BE2C (cell line): Measurements from ENCODE around the gene PTH1R.
"Not testable (repeated sequence)": the region's sequence is repeated elsewhere in the genome, so short reads cannot be mapped to it uniquely, and the experiment has no call there.

Source experiments
- DNase-seq: peaks from one replicate; pipeline ENCODE4 v3.0.0-alpha.2; 2020
- H3K27me3 ChIP-seq: fragments of 250-450 bp; sonication (Bioruptor Pico); 2 replicates; pipeline ENCODE4 v1.5.1; 2020; ENCODE audit warnings: mild to moderate bottlenecking
- H3K36me3 ChIP-seq: fragments of 250-450 bp; sonication (Bioruptor Pico); 2 replicates; pipeline ENCODE4 v1.5.1; 2020; ENCODE audit warnings: mild to moderate bottlenecking
- H3K4me1 ChIP-seq: fragments of 250-450 bp; sonication (Bioruptor Pico); 2 replicates; pipeline ENCODE4 v1.5.1; 2020
- H3K4me3 ChIP-seq: 2 replicates; pipeline ENCODE4 v1.5.1; 2011; ENCODE audit warnings: low read depth, low read length
- H3K9me3 ChIP-seq: fragments of 250-450 bp; sonication (Bioruptor Pico); 2 replicates; pipeline ENCODE4 v1.5.1; 2020
- TF ChIP-seq, protein P1 (sequence below): IDR thresholded peaks from 2 replicates; pipeline ENCODE4 v1.5.1; 2012; ENCODE audit warnings: mild to moderate bottlenecking, low read depth, low read length

PTH1R gene

DNA sequence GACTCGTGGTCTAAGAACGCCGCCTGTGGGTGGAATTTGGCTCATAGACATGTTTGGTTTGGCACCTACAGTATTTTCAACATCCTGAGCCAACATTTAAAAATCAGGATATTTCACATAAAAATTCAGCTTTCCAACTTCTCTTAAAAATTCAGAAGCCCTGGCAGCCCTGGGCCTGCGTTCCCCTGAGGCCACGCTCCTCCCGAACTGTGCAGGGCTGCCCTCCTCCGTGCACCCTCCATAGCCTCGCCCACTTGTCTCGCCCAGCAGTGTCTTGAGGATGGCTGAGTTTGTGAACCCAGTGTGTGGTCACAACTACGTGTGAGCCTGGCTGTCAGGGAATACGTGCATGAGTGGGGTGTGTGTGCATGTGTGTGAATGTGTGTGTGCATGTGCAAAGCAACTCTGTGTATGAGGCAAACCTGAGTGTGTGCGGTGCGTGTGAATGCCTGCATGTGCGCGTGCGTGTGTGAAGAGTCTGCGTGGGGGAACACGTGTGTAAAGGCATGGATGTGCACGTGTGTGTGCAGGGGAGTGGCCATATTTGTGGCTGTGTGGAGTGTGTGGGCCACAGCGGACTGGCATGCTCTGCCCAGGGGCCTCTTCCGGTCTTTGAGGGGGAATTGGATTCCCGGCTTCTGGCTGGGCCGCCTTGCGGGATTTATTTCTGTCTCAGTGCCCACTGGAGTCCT is 30.9 kb downstream of the PTH1R start:
- Histone ChIP-seq H3K9me3 (no peaks in the 10 kb centered on the region), H3K27me3 (no peaks in the 10 kb centered on the region), H3K36me3 (no peaks in the 10 kb centered on the region), H3K4me3 (no peak overlapping the region), H3K4me1 (0 out of 2 replicates have a peak, but pooled peaks cover 3% of the 10 kb centered on the region)
- TF ChIP-seq, protein P1, sequence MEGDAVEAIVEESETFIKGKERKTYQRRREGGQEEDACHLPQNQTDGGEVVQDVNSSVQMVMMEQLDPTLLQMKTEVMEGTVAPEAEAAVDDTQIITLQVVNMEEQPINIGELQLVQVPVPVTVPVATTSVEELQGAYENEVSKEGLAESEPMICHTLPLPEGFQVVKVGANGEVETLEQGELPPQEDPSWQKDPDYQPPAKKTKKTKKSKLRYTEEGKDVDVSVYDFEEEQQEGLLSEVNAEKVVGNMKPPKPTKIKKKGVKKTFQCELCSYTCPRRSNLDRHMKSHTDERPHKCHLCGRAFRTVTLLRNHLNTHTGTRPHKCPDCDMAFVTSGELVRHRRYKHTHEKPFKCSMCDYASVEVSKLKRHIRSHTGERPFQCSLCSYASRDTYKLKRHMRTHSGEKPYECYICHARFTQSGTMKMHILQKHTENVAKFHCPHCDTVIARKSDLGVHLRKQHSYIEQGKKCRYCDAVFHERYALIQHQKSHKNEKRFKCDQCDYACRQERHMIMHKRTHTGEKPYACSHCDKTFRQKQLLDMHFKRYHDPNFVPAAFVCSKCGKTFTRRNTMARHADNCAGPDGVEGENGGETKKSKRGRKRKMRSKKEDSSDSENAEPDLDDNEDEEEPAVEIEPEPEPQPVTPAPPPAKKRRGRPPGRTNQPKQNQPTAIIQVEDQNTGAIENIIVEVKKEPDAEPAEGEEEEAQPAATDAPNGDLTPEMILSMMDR: no peak
- no peak for DNase-seq

DNA sequence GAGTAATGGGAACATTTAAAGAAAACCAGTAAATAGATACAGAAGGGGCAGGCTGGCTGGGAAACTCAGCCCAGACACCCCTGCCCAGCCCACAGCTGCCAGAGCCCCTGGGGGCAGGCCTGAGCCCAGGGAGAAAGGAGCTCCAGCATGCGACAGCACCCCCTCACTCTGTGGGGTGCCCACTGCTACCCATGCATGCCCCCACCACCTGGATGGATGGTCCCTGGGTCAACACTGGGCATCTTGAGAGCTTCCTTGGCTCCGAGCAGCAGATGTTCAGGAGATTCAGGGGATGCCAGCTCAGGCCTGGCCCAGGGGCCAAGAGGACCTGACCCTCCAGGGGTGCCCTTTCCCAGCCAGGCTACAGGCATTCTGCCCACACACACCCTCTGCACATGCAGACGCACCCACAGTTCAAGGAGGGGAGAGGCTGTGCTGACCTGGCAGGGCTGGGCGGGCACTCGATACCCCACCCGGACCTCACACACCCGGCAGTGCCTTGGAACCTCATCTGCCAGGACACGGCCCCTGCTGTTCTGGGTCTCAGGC is 31.5 kb downstream of the PTH1R start:
- TF ChIP-seq, protein P1: no peak
- no peaks in the 10 kb centered on the region for H3K27me3 ChIP-seq
- DNase-seq: no peak
- no peaks in the 10 kb centered on the region for H3K9me3 ChIP-seq
- no peak overlapping the region for H3K4me3 ChIP-seq
- peaks cover 7% of the 10 kb centered on the region; the same call in 1 of the 2 replicates for H3K4me1 ChIP-seq
- no peaks in the 10 kb centered on the region for H3K36me3 ChIP-seq

DNA sequence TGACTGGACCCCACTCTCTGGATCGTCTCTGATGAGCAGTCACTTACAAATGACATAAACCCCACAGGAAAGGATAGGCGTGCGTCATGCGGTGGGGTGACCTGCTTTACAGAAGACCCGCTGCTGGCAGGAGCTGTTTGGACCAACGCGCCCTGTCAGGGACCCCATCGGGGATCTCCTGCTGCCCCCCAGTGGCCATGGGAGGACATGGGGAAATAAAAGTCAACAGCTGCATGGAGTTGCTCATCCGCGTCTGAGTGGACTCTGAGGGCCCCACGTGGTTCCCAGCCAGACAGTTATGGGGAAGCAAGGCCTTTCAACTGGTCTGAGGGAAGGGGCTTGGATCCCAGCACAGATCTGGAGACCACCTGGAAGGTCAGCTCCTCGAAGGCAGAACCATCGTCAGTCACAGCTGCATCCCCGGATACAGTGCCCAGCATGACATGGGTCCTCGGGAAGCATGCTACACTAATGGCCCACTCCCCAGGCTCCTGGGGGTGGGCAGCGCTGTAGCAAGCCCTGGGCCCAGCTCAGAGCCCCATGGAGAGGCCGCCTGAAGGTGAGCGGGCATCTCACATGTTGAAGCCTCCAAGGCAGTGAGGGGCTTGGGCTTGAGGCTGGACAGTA is 32.1 kb downstream of the PTH1R start:
- Histone ChIP-seq H3K4me3 (no peak overlapping the region), H3K36me3 (no peaks in the 10 kb centered on the region), H3K9me3 (no peaks in the 10 kb centered on the region), H3K27me3 (no peaks in the 10 kb centered on the region), H3K4me1 (peaks cover 7% of the 10 kb centered on the region; the same call in 1 of the 2 replicates)
- TF ChIP-seq, protein P1: peak; percentile 74
- DNase-seq: peak; percentile 87

DNA sequence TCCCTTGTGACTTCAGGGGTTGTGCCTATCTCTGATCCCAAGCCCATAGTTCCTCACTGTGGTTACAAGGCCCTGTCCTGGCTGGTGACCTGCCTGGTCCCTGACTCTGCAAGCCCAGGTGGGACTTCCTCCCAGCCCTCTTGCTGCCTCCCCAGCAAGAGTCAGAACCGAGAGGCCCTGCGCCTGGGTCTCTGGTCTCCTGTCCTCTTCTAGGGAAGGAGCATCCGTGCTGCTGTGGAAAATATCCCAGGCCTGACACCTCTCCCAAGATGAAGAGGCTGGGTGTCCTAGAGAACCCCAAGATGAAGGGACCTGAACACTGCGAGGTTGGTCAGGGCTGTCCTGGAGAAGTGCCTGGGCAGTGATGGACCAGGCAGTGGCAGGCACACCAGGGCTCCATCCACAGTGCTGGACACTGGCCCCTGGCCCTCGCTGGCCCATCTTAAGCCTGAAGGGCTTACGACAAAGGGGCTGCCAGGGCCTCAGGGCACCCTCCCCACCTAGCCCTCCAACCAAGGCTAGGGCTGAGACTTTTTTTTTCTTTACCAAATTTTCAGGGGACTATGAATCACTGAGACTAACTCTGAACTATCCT is 32.7 kb downstream of the PTH1R start:
- no peaks in the 10 kb centered on the region for H3K36me3 ChIP-seq
- peaks cover 7% of the 10 kb centered on the region; the same call in 1 of the 2 replicates for H3K4me1 ChIP-seq
- no peak for DNase-seq
- H3K9me3 ChIP-seq: no peaks in the 10 kb centered on the region
- H3K27me3 ChIP-seq: no peaks in the 10 kb centered on the region
- TF ChIP-seq, protein P1: no peak
- H3K4me3 ChIP-seq: no peak overlapping the region

DNA sequence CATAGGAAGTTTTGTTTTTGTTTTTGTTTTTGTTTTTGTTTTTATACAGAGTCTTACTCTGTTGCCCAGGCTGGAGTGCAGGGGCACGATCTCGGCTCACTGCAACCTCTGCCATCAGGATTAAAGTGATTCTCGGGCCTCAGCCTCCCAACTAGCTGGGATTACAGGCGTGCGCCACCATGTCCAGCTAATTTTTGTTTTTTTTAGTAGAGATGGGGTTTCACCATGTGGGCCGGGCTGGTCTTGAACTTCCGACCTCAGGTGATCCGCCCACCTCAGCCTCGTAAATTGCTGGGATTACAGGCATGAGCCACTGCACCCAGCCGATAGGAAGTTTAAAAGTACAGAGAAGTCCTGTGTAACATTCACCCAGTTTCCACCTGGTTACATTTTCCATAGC is 33.4 kb downstream of the PTH1R start:
- H3K9me3 ChIP-seq, DNase-seq, H3K4me1 ChIP-seq, H3K27me3 ChIP-seq, H3K4me3 ChIP-seq, H3K36me3 ChIP-seq: not testable (repeated sequence)

DNA sequence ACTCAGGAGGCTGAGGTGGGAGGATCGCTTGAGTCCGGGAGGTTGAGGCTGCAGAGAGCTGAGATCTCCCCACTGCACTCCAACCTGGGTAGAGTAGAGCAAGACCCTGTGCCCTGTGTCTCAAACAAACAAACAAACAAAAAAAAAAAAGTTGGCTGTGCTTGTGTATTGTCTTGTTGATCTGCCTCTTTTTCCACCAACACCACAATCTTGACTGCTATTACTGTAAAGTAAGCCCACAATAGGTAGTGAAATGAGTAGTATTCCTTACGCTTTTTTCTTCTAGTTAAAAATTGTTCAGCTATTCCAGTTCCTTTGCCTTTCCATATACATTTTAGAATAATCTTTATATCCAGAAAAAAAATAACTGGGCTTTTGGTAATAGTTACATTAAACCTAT is 35.5 kb downstream of the PTH1R start:
- Histone ChIP-seq H3K4me1 (peaks cover 7% of the 10 kb centered on the region; the same call in 1 of the 2 replicates), H3K27me3 (no peaks in the 10 kb centered on the region), H3K36me3 (no peaks in the 10 kb centered on the region), H3K4me3 (no peak overlapping the region), H3K9me3 (no peaks in the 10 kb centered on the region)
- DNase-seq: no peak
- TF ChIP-seq, protein P1: no peak
